Measurements from ENCODE around the gene NEDD4. TPM values are rescaled to one million over a fixed set of nuclear protein-coding genes. Genes with fewer than 3 reads are reported as not detected.

The NEDD4 gene
- total RNA-seq, 2 donors from 2014 or later: 10.4 to 16.5 TPM

GRCh38 chr15:55990998-55991397, 2.4 kb downstream of the NEDD4 start:
- peaks cover 8% of the 10 kb centered on the region for H3K4me1 ChIP-seq (ENCODE audit: control insufficient read depth, insufficient read depth, low read length)
- Mint-ChIP-seq H3K27ac (no peak overlapping the region), H3K9me3 (peaks cover 5% of the 10 kb centered on the region), H3K27me3 (ENCODE audit: insufficient read depth) (peaks cover 10% of the 10 kb centered on the region), H3K4me3 (no peak overlapping the region), H3K4me1 (peaks cover 19% of the 10 kb centered on the region), H3K36me3 (ENCODE audit: low read depth) (peaks cover 3% of the 10 kb centered on the region)
- peak overlapping the region; percentile 85 for H3K4me3 ChIP-seq (ENCODE audit: low read length)
- DNase-seq: no peak
- H3K9me3 ChIP-seq (ENCODE audit: control insufficient read depth, low read length): no peaks in the 10 kb centered on the region
- H3K36me3 ChIP-seq (ENCODE audit: control insufficient read depth, insufficient read depth, low read length): no peaks in the 10 kb centered on the region
- H3K27me3 ChIP-seq (ENCODE audit: control insufficient read depth, insufficient read depth, low read length, poor library complexity, severe bottlenecking): peaks cover 11% of the 10 kb centered on the region
- no peak for TF ChIP-seq CTCF (conservative IDR thresholded peaks at IDR 0.05)
- 74 to 100% methylated on average over 1 of the region's 1 CpG for WGBS, 2 experiments (ENCODE audit: insufficient coverage in 1 of 2, insufficient read length in 1 of 2)
- no peak overlapping the region for H3K27ac ChIP-seq (ENCODE audit: low read depth, low read length)
- H3K9ac ChIP-seq (ENCODE audit: extremely low read depth, low read length, poor library complexity, severe bottlenecking): no peak overlapping the region

- peaks cover 8% of the 10 kb centered on the region for H3K4me1 ChIP-seq (ENCODE audit: control insufficient read depth, insufficient read depth, low read length)
- no peak for DNase-seq
- no peaks in the 10 kb centered on the region for H3K9me3 ChIP-seq (ENCODE audit: control insufficient read depth, low read length)
- no peaks in the 10 kb centered on the region for H3K36me3 ChIP-seq (ENCODE audit: control insufficient read depth, insufficient read depth, low read length)
- H3K36me3 Mint-ChIP-seq (ENCODE audit: low read depth): peaks cover 3% of the 10 kb centered on the region
- no peak overlapping the region for H3K4me3 Mint-ChIP-seq
- 100% methylated on average over 2 of the region's 2 CpGs for WGBS, 2 experiments (ENCODE audit: insufficient coverage in 1 of 2, insufficient read length in 1 of 2)
- H3K9ac ChIP-seq (ENCODE audit: extremely low read depth, low read length, poor library complexity, severe bottlenecking): no peak overlapping the region
- no peak for TF ChIP-seq CTCF (conservative IDR thresholded peaks at IDR 0.05)
- no peak overlapping the region for H3K27ac ChIP-seq (ENCODE audit: low read depth, low read length)
- peaks cover 19% of the 10 kb centered on the region for H3K4me1 Mint-ChIP-seq
- H3K27ac Mint-ChIP-seq: no peak overlapping the region
- peaks cover 6% of the 10 kb centered on the region for H3K27me3 ChIP-seq (ENCODE audit: control insufficient read depth, insufficient read depth, low read length, poor library complexity, severe bottlenecking)
- H3K4me3 ChIP-seq (ENCODE audit: low read length): no peak overlapping the region
- peaks cover 5% of the 10 kb centered on the region for H3K9me3 Mint-ChIP-seq
- peaks cover 5% of the 10 kb centered on the region for H3K27me3 Mint-ChIP-seq (ENCODE audit: insufficient read depth)
These were observed 2.9 kb downstream of the NEDD4 start for GRCh38 chr15:55990516-55990915.

- no peak overlapping the region for H3K9ac ChIP-seq (ENCODE audit: extremely low read depth, low read length, poor library complexity, severe bottlenecking)
- TF ChIP-seq CTCF (conservative IDR thresholded peaks at IDR 0.05): peak; percentile 12
- H3K4me1 ChIP-seq (ENCODE audit: control insufficient read depth, insufficient read depth, low read length): peaks cover 8% of the 10 kb centered on the region
- H3K4me3 ChIP-seq (ENCODE audit: low read length): no peak overlapping the region
- no peaks in the 10 kb centered on the region for H3K9me3 ChIP-seq (ENCODE audit: control insufficient read depth, low read length)
- peaks cover 5% of the 10 kb centered on the region for H3K9me3 Mint-ChIP-seq
- no peaks in the 10 kb centered on the region for H3K27me3 ChIP-seq (ENCODE audit: control insufficient read depth, insufficient read depth, low read length, poor library complexity, severe bottlenecking)
- DNase-seq: no peak
- H3K36me3 ChIP-seq (ENCODE audit: control insufficient read depth, insufficient read depth, low read length): no peaks in the 10 kb centered on the region
- H3K4me3 Mint-ChIP-seq: no peak overlapping the region
- H3K27ac ChIP-seq (ENCODE audit: low read depth, low read length): no peak overlapping the region
- peaks cover 3% of the 10 kb centered on the region for H3K36me3 Mint-ChIP-seq (ENCODE audit: low read depth)
- H3K4me1 Mint-ChIP-seq: peaks cover 19% of the 10 kb centered on the region
- peaks cover 2% of the 10 kb centered on the region for H3K27me3 Mint-ChIP-seq (ENCODE audit: insufficient read depth)
- WGBS, 2 experiments (ENCODE audit: insufficient coverage in 1 of 2, insufficient read length in 1 of 2): 85 to 94% methylated on average over 2 of the region's 2 CpGs
- no peak overlapping the region for H3K27ac Mint-ChIP-seq
These were observed 4.0 kb downstream of the NEDD4 start for GRCh38 chr15:55989383-55989782.
